ENCODE data around the gene TRIM8. TPM values are rescaled to one million over a fixed set of nuclear protein-coding genes. Genes with fewer than 3 reads are reported as not detected.

The TRIM8 gene
- total and polyA plus RNA-seq, 2 of the 4 experiments (the other 2 are of a cell fraction): 25.5 to 126 TPM

DNA sequence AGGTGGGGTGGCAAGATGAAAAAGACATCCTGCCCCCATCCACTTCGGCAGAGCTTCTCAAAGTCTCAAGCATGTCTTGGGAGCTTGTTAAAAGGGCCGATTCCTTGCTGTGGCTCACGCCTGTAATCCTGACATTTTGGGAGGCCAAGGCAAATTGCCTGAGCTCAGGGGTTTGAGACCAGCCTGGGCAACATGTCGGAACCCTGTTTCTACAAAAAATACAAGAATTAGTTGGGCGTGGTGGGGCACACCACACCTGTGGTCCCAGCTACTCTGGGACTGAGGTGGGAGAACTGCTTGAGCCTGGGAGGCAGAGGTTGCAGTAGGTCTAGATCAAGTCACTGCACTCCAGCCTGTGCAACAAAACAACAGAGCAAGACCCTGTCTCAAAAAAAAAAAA, 14.5 kb downstream of the TRIM8 start:
- Histone ChIP-seq H2AK9ac (replicated peaks; ENCODE audit: low read depth, low read length, poor library complexity) (no peak overlapping the region), H3K27ac (ENCODE audit: insufficient read depth, low read length) (no peak overlapping the region), H2BK120ac (ENCODE audit: low read depth, low read length) (no peak overlapping the region), H3K23ac (ENCODE audit: low read depth, low read length) (no peak overlapping the region), H3K36me3 (ENCODE audit: control insufficient read depth, insufficient read depth, low read length) (peaks cover 48% of the 10 kb centered on the region), H3K9ac (ENCODE audit: low read depth, low read length) (no peak overlapping the region), H4K20me1 (ENCODE audit: insufficient read depth, low read length) (peaks cover 64% of the 10 kb centered on the region), H4K5ac (ENCODE audit: low read depth, low read length) (no peak overlapping the region), H4K8ac (ENCODE audit: low read depth in 2 of 2, low read length in 2 of 2) (no peak overlapping the region), H3K27me3 (ENCODE audit: control insufficient read depth, insufficient read depth, low read length) (no peaks in the 10 kb centered on the region), H3K18ac (ENCODE audit: low read depth, low read length) (no peak overlapping the region), H3K56ac (ENCODE audit: extremely low read depth, insufficient read depth, low read length) (no peak overlapping the region), H3K14ac (replicated peaks; ENCODE audit: low read depth, low read length) (no peak overlapping the region), H2BK15ac (ENCODE audit: low read depth, low read length) (no peak overlapping the region), H2BK5ac (ENCODE audit: low read depth, low read length, poor library complexity, severe bottlenecking) (no peak overlapping the region), H3K4me2 (ENCODE audit: low read depth, low read length) (no peak overlapping the region), H3K9me3 (ENCODE audit: control insufficient read depth, insufficient read depth, low read length) (no peaks in the 10 kb centered on the region), H2BK20ac (ENCODE audit: low read depth, low read length) (no peak overlapping the region), H4K91ac (ENCODE audit: insufficient read depth, low read depth, low read length) (no peak overlapping the region), H2AK5ac (ENCODE audit: low read depth, low read length) (no peak overlapping the region), H3K79me1 (ENCODE audit: low read depth in 1 of 2, low read length in 2 of 2) (peaks cover 5 to 66% of the 10 kb centered on the region in 2 experiments), H2AFZ (replicated peaks; ENCODE audit: low read length, poor library complexity) (no peak overlapping the region), H3K4me3 (ENCODE audit: insufficient read depth, low read depth, low read length) (no peak overlapping the region), H3K9me1 (ENCODE audit: insufficient read depth, low read length) (peaks cover 21% of the 10 kb centered on the region), H3K4me1 (ENCODE audit: control insufficient read depth, insufficient read depth, low read length) (peaks cover 16% of the 10 kb centered on the region), H3K4ac (ENCODE audit: low read depth, low read length) (no peak overlapping the region)
- intact Hi-C loops (cut with micrococcal nuclease): no loop called here
- ChIA-PET CTCF (no interaction called here), POLR2A (ENCODE audit: unreplicated experiment) (no interaction called here)
- ATAC-seq (ENCODE audit: low read depth) (no peak), DNase-seq (no peak)
- dilution Hi-C loops (cut with HindIII; ENCODE audit: low sequenced_read_pairs, unreplicated experiment): no loop called here
- 82% methylated on average over 5 of the region's 5 CpGs; no CpG with 5 or more reads in 1 of the 2 experiments for WGBS, 2 experiments (ENCODE audit: extremely low coverage in 2 of 2, insufficient read length in 1 of 2)
- TF ChIP-seq CEBPB (IDR thresholded peaks at IDR 0.05; ENCODE audit: low read depth, low read length) (no peak), BHLHE40 (IDR thresholded peaks at IDR 0.05; ENCODE audit: low read depth, low read length) (no peak), RCOR1 (IDR thresholded peaks at IDR 0.05; ENCODE audit: insufficient replicate concordance, low read length) (no peak), CHD1 (IDR thresholded peaks at IDR 0.05; ENCODE audit: low read depth, low read length) (no peak), RAD21 (IDR thresholded peaks at IDR 0.05; ENCODE audit: low read length) (no peak), MXI1 (IDR thresholded peaks at IDR 0.05; ENCODE audit: borderline replicate concordance, low read depth, low read length) (no peak), MAZ (IDR thresholded peaks at IDR 0.05; ENCODE audit: borderline replicate concordance, low read depth, low read length) (no peak), MAFK (IDR thresholded peaks at IDR 0.05; ENCODE audit: low read depth, low read length) (no peak)
- TF ChIP-seq, protein P1, sequence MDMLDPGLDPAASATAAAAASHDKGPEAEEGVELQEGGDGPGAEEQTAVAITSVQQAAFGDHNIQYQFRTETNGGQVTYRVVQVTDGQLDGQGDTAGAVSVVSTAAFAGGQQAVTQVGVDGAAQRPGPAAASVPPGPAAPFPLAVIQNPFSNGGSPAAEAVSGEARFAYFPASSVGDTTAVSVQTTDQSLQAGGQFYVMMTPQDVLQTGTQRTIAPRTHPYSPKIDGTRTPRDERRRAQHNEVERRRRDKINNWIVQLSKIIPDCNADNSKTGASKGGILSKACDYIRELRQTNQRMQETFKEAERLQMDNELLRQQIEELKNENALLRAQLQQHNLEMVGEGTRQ (IDR thresholded peaks at IDR 0.05; ENCODE audit: low read depth, low read length): no peak
- in situ Hi-C loops (cut with MboI; ENCODE audit: low sequenced_read_pairs): no loop called here
- no TSS peak for BruUV-seq (replicated peaks)
